ENCODE results near the gene CCP110.

DNA sequence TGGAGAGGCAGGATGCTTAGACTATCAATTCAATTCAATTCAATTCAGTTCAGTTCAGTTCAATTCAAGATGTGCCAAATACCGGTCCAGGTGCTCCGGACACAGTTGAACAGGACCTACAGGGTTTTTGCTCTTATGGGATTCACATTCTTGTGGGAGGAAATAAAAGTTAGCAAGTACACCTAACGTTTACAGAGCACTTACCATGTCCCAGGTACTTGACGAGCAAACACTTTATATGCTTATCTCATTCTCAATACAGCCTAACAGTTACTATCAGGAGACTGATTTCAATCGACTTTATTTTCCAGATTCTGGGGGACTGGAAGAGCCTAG, 1.4 kb upstream of the CCP110 start:
- no peak for TF ChIP-seq ELF1 (CRISPR knock-in tag; IDR thresholded peaks at IDR 0.05)
- no peak for TF ChIP-seq RXRA (CRISPR knock-in tag; IDR thresholded peaks at IDR 0.05)
